ENCODE results near the gene DNAJB2.

GRCh38 chr2:219291394-219291793, 12.2 kb downstream of the DNAJB2 start:
- no peak for TF ChIP-seq CTCF (IDR thresholded peaks at IDR 0.05)
- no peak for TF ChIP-seq POLR2A (IDR thresholded peaks at IDR 0.05)
